B cell (primary cell): ENCODE data around the gene CHD2. TPM values are rescaled to one million over a fixed set of nuclear protein-coding genes. Genes with fewer than 3 reads are reported as not detected.

ENCODE experiments used
- ATAC-seq: fragments of 200-7000 bp; cut with Tn5 transposase; one replicate; pipeline ENCODE4 v1.10.0; 2021; ENCODE audit warnings: low read depth, mild to moderate bottlenecking, moderate number of reproducible peaks, moderate library complexity
- CTCF ChIA-PET: fragments of 350-600 bp; sonication (Branson Sonifier 250); formaldehyde crosslinking; loops from one replicate; lab custom pipeline; 2021; ENCODE audit warnings: antibody characterized with exemption, inconsistent platforms; lab: Charles Lee
- POLR2A ChIA-PET: fragments of 350-600 bp; sonication (Branson Sonifier 250); formaldehyde crosslinking; loops from one replicate; lab custom pipeline; 2021; ENCODE audit warnings: antibody characterized with exemption; lab: Charles Lee
- DNase-seq: peaks from one replicate; pipeline ENCODE4 v3.0.0; 2013
- H2AFZ ChIP-seq: 2 replicates; pipeline ENCODE4 v1.6.1; 2012; ENCODE audit warnings: mild to moderate bottlenecking, low read depth, low read length; ENCODE audit not compliant: insufficient read depth, poor library complexity, severe bottlenecking
- H3K27ac ChIP-seq, 2 donors: 1 replicate in 1 of 2; 2 replicates in 1 of 2; pipeline ENCODE4 v1.5.1; 2012 to 2013; ENCODE audit warnings: low read length in 2 of 2, mild to moderate bottlenecking in 2 of 2, moderate library complexity in 1 of 2
- H3K27me3 ChIP-seq, 4 experiments: fragments of 200-600 bp in 1 of 4; sonication (generic) in 1 of 4; replicated peaks in 1 of 4; 1 replicate in 2 of 4; 2 replicates in 2 of 4; pipeline versions ENCODE4 v1.6.1 to v1.7.0; 2013 to 2016; ENCODE audit warnings: low read length in 3 of 4, mild to moderate bottlenecking in 2 of 4, mixed read lengths in 1 of 4, moderate library complexity in 1 of 4; ENCODE audit not compliant: insufficient read depth in 4 of 4, control insufficient read depth in 3 of 4; ENCODE audit errors: control extremely low read depth in 1 of 4
- H3K36me3 ChIP-seq, 2 experiments: replicated peaks in 1 of 2; 1 replicate in 1 of 2; 2 replicates in 1 of 2; pipeline versions ENCODE4 v1.6.1 to v1.7.1; 2013; ENCODE audit warnings: low read length in 1 of 2; ENCODE audit not compliant: insufficient read depth in 2 of 2, control insufficient read depth in 1 of 2; ENCODE audit errors: control extremely low read depth in 1 of 2, extremely low read depth in 1 of 2
- H3K4me1 ChIP-seq, 2 donors: fragments of 200-600 bp in 1 of 2; sonication (generic) in 1 of 2; 1 replicate in 1 of 2; 2 replicates in 1 of 2; pipeline versions ENCODE4 v1.5.1 to v1.6.1; 2013 to 2017; ENCODE audit warnings: low read length in 2 of 2; ENCODE audit not compliant: control insufficient read depth in 2 of 2, insufficient read depth in 2 of 2
- H3K4me2 ChIP-seq: replicated peaks from 2 replicates; pipeline ENCODE3; 2012; ENCODE audit warnings: mild to moderate bottlenecking, low read depth, low read length; ENCODE audit not compliant: poor library complexity, severe bottlenecking
- H3K4me3 ChIP-seq, 5 experiments: fragments of 200-600 bp in 1 of 5; sonication (generic) in 1 of 5; 1 replicate in 3 of 5; 2 replicates in 2 of 5; pipeline versions ENCODE4 v1.5.1 to v1.7.0; 2011 to 2016; ENCODE audit warnings: low read length in 4 of 5, mild to moderate bottlenecking in 4 of 5, low read depth in 2 of 5, control low read depth in 1 of 5, moderate library complexity in 1 of 5; ENCODE audit not compliant: insufficient read depth in 1 of 5; ENCODE audit errors: control extremely low read depth in 1 of 5, extremely low read depth in 1 of 5
- H3K79me2 ChIP-seq: fragments of 200-600 bp; sonication (generic); one replicate; pipeline ENCODE4 v1.6.0; 2016; ENCODE audit warnings: low read length; ENCODE audit not compliant: control insufficient read depth, insufficient read depth
- H3K9ac ChIP-seq: fragments of 200-600 bp; sonication (generic); 2 replicates; pipeline ENCODE4 v1.6.1; 2017; ENCODE audit warnings: mild to moderate bottlenecking, low read length, moderate library complexity
- H3K9me3 ChIP-seq, 3 donors: one replicate each; pipeline versions ENCODE4 v1.6.1 to v1.7.1; 2013; ENCODE audit warnings: low read length in 2 of 3; ENCODE audit not compliant: control insufficient read depth in 2 of 3, insufficient read depth in 1 of 3; ENCODE audit errors: control extremely low read depth in 1 of 3
- H4K20me1 ChIP-seq: 2 replicates; pipeline ENCODE4 v1.6.0; 2012; ENCODE audit warnings: mild to moderate bottlenecking, low read length; ENCODE audit not compliant: insufficient read depth, control insufficient read depth, poor library complexity, severe bottlenecking
- H3K27ac Mint-ChIP-seq: one replicate; pipeline ENCODE4 v1.8.0; 2021; ENCODE audit warnings: mixed read lengths
- H3K27me3 Mint-ChIP-seq: one replicate; pipeline ENCODE4 v1.8.0; 2021; ENCODE audit warnings: mixed read lengths
- H3K4me1 Mint-ChIP-seq: one replicate; pipeline ENCODE4 v1.8.0; 2021; ENCODE audit warnings: mixed read lengths
- H3K4me3 Mint-ChIP-seq: one replicate; pipeline ENCODE4 v1.8.0; 2021; ENCODE audit warnings: mixed read lengths
- H3K9me3 Mint-ChIP-seq: one replicate; pipeline ENCODE4 v1.8.0; 2022; ENCODE audit warnings: mixed read lengths; ENCODE audit not compliant: insufficient read depth
- CTCF ChIP-seq: fragments of 200-600 bp; IDR thresholded peaks from one replicate; pipeline ENCODE4 v1.8.0; 2022; ENCODE audit warnings: antibody characterized with exemption, mild to moderate bottlenecking
- EZH2 ChIP-seq: IDR thresholded peaks from 2 replicates; pipeline ENCODE4 v1.6.1; 2012; ENCODE audit warnings: borderline replicate concordance, low read depth, mild to moderate bottlenecking, moderate library complexity, low read length; ENCODE audit not compliant: insufficient read depth, poor library complexity, severe bottlenecking
- WGBS: methylation state at CpG from one replicate; pipeline ENCODE4 v1.1.5; 2013; ENCODE audit warnings: missing lambda C conversion rate; ENCODE audit not compliant: insufficient coverage; 5-methylcytosine and 5-hydroxymethylcytosine counted together
- intact Hi-C: fragments of 100-400 bp; cut with micrococcal nuclease; formaldehyde crosslinking; loops from one replicate; pipeline ENCODE4 v1.10.0; 2022
- polyA plus RNA-seq: library from polyadenylated mRNA; depleted of rRNA; stranded (reverse); fragments of >200 nt; gene quantifications from 2 replicates; pipeline ENCODE4 v1.2.3, GENCODE V29; 2012
- total RNA-seq, 2 donors: library from RNA; stranded (reverse); fragments of 120-200 nt in 1 of 2; gene quantifications; 1 replicate in 1 of 2; 2 replicates in 1 of 2; pipeline versions ENCODE4 v1.2.3 to v1.2.4, GENCODE V29; 2013 to 2022

Gene CHD2
- total and polyA plus RNA-seq, 2 donors (not counting 1 experiment from before 2014, with no cell fraction given): 86.9 to 353 TPM

GRCh38 chr15:93043621-93044300, 143.6 kb downstream of the CHD2 start:
- H3K27me3 Mint-ChIP-seq: peaks cover 28% of the 10 kb centered on the region
- POLR2A ChIA-PET: no interaction called here
- intact Hi-C loops: no loop called here

GRCh38 chr15:93044301-93045190, 144.4 kb downstream of the CHD2 start:
- ChIA-PET CTCF (no interaction called here), POLR2A (no interaction called here)
- TF ChIP-seq EZH2 (no peak), CTCF (no peak)
- H3K27me3 Mint-ChIP-seq: peaks cover 35% of the 10 kb centered on the region
- DNase-seq (no peak), ATAC-seq (no peak)
- WGBS: 92% methylated on average over 43 of the region's 46 CpGs
- intact Hi-C loops: no loop called here
- H3K79me2 ChIP-seq: no peaks in the 10 kb centered on the region
- H3K36me3 ChIP-seq: no peaks in the 10 kb centered on the region
- no peaks in the 10 kb centered on the region for H4K20me1 ChIP-seq
- H3K27ac ChIP-seq: no peak overlapping the region
- no peak overlapping the region for H3K4me3 ChIP-seq
- peaks cover 2% of the 10 kb centered on the region for H3K9me3 Mint-ChIP-seq
- peaks cover 7% of the 10 kb centered on the region for H3K4me1 Mint-ChIP-seq
- no peak overlapping the region for H3K4me3 Mint-ChIP-seq
- H2AFZ ChIP-seq: no peak overlapping the region
- peaks cover 0 to 15% (median 0%) of the 10 kb centered on the region in 4 experiments for H3K27me3 ChIP-seq
- peaks cover 6 to 8% of the 10 kb centered on the region in 2 donors for H3K4me1 ChIP-seq
- H3K4me2 ChIP-seq: no peak overlapping the region
- H3K9me3 ChIP-seq: peaks cover 0 to 15% (median 4%) of the 10 kb centered on the region in 3 donors
- H3K27ac Mint-ChIP-seq: no peak overlapping the region
- no peak overlapping the region for H3K9ac ChIP-seq

More at GRCh38 chr15:93043621-93044300, 143.6 kb downstream of the CHD2 start:
- Histone ChIP-seq H2AFZ (no peak overlapping the region), H3K9me3 (peaks cover 0 to 15% (median 4%) of the 10 kb centered on the region in 3 donors), H3K4me3 (no peak overlapping the region), H3K36me3 (no peaks in the 10 kb centered on the region), H3K4me2 (no peak overlapping the region), H3K27ac (no peak overlapping the region), H3K9ac (no peak overlapping the region), H3K27me3 (peaks cover 0 to 15% (median 0%) of the 10 kb centered on the region in 4 experiments), H3K4me1 (peaks cover 6 to 8% of the 10 kb centered on the region in 2 donors), H3K79me2 (no peaks in the 10 kb centered on the region), H4K20me1 (no peaks in the 10 kb centered on the region)
- 59% methylated on average over 10 of the region's 12 CpGs for WGBS
- TF ChIP-seq EZH2: no peak
- CTCF ChIA-PET: no interaction called here
- Mint-ChIP-seq H3K27ac (no peak overlapping the region), H3K4me3 (no peak overlapping the region), H3K4me1 (peaks cover 7% of the 10 kb centered on the region), H3K9me3 (peaks cover 2% of the 10 kb centered on the region)
- DNase-seq (no peak), ATAC-seq (no peak)
